HG02759 (cell line): ENCODE results near the gene NME7.
"Not testable (repeated sequence)": the region's sequence is repeated elsewhere in the genome, so short reads cannot be mapped to it uniquely, and the experiment has no call there.

ENCODE experiments used
- ATAC-seq: cut with Tn5 transposase; IDR thresholded peaks from one replicate; pipeline ENCODE4 v1.9.1; 2021; ENCODE audit warnings: mild to moderate bottlenecking, moderate library complexity; ENCODE audit not compliant: unreplicated experiment

The NME7 gene

DNA sequence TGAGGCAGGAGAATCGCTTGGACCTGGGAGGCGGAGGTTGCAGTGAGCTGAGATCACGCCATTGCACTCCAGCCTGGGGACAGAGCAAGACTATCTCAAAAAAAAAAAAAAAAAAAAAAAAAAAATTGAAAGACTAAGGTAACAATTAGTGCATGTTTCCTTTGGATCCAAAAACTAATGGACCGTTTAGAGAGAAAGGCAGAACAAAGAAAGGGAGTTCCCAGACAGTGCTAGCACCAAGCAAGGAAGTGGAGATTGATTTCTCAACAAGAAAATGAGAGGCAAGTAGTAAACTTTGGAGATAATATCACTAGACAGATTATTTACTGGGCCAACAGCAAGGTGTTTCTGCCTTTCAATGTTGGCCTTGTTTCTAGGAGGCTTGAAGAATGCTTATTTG lies 236.9 kb downstream of the NME7 start:
- ATAC-seq, result no peak

GRCh38 chr1:169129109-169129784 lies 238.3 kb downstream of the NME7 start:
- ATAC-seq, result no peak

GRCh38 chr1:169128562-169128961 lies 239.0 kb downstream of the NME7 start:
- no peak for ATAC-seq

DNA sequence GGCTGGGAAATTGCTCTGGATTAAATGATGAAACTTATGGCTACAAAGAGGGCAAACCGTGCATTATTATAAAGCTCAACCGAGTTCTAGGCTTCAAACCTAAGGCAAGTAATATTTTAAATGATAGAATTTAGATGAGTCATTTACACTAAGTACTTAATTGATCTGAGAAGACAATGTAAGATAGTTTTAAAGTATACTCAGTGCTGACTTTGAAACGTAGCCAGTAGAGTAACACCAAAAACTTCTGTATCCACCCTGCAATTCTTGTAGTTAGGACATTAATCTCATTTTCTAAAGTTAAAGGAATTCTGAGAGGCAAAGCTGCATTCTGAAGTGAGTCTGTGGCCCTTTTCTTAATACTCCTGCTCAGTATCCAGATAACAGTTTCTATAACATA lies 240.3 kb downstream of the NME7 start:
- ATAC-seq, result no peak

GRCh38 chr1:169126335-169126734 lies 241.3 kb downstream of the NME7 start:
- no peak for ATAC-seq

- ATAC-seq, result not testable (repeated sequence)
Observed at GRCh38 chr1:169125597-169125996, 242.0 kb downstream of the NME7 start.

- ATAC-seq, result no peak
Observed at GRCh38 chr1:169124459-169124858, 243.1 kb downstream of the NME7 start.

DNA sequence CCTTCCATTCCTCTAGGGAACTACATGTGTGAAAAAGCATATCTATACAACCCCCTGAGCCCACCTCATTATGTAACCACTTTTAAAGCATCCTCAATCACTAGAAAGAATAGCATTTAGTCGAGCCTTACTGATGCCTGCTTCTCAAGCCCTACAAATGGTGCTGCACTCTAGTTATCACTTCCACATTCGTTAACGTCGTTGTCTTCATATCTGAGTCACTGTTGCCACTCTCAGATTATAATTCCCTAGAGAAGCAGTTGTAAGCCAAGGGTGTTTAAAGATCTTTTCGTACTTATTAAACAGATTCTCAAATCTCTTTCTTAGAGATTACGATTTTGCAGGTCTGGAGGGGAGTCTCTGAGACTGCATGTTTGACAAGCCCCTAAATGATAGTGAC lies 244.6 kb downstream of the NME7 start:
- peak; percentile 79 for ATAC-seq

DNA sequence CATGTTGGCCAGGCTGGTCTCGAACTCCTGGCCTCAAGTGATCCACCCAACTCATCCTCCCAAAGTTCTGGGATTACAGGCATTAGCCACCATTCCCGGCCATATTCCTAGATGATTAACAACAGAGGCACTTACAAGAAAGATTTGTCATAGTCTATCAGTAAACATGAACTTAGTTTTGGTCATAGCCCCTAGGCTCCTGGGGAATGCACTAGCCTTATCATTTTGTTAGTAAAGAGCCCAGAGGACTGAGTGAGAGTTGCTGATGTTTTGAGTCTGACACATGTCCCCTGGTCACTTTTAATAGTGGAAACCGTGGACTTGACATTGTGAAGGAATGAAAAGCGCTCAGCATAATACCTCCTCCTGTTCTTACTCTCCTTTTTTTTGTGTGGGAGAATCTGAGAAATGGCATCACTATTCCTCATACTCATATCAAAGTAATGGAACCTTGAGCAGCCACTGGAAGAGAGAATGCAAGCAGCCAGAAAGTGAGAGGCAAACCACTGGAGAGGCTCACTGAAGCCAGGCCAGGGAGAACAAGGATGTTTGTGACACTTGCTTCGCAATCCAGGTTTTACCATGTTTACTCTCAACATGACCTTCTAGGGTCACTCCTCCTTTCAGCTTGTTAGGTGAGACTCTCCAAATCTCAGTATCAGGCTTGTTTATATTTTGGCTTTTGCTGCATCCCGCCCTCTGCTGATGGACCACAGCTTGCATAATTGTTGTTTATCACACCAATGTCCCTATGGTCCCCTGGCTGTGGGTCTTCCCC lies 246.3 kb downstream of the NME7 start:
- ATAC-seq, result no peak

DNA sequence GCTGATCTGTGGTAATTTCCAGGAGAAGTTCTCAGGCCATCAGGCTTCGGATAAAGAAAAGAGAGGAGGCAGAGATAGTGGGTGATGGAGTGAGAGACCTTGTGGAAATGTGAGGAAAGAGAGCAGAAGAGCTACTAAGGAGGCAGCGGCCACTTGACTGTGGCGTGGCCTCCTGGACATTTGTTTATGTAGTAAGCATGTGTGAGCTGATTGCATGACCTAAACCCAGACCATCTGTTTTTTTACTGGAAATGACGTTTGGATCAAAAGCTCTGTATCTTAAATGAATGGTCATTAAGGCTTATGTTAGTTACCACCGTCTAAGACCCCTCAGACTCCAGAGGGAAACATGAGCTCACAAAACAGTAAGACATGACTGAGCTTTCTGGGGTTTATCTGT lies 247.5 kb downstream of the NME7 start:
- ATAC-seq, result no peak

DNA sequence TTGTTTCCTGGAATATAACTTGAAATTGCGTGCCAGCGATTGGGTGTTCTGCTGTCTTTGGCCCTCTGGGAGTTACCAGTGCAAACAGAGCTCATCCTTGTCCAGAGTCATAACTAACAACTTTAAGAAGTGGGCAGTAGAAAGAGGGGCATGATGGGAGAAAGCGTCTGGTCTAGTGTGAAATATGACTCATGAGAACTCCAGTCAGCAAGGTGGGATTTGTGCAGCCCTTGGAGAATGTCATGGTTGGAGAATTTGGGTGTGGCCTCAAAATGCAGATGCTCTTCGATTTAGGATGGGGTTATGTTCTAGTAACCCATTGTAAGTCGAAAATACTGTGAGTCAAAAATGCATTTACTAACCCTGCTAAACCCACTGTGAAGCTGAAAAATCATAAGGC lies 248.2 kb downstream of the NME7 start:
- ATAC-seq, result no peak

GRCh38 chr1:169118227-169118626 lies 249.4 kb downstream of the NME7 start:
- no peak for ATAC-seq

- ATAC-seq, result no peak
Observed at GRCh38 chr1:169117599-169117998, 250.0 kb downstream of the NME7 start.

DNA sequence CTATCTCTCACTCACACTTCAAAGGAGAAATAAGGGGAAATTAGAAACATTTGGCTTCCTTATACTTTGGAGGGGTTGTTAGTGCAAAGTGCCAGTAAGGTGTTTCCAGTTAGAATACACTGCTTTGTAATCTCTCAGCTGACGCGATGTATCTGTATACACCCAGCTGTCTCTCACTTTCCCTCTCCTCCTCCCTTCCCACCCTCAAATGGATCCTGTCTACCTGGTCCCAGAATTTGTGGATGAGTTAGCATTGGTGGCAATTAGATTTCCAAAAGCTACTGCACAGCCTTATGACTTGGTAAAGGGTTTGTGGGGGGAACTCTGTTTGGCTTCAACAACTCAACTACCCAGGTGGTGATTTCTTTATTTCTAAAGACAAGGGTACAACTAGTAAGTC lies 250.6 kb downstream of the NME7 start:
- no peak for ATAC-seq

- peak; percentile 71 for ATAC-seq
Observed at GRCh38 chr1:169115891-169116585, 251.6 kb downstream of the NME7 start.

DNA sequence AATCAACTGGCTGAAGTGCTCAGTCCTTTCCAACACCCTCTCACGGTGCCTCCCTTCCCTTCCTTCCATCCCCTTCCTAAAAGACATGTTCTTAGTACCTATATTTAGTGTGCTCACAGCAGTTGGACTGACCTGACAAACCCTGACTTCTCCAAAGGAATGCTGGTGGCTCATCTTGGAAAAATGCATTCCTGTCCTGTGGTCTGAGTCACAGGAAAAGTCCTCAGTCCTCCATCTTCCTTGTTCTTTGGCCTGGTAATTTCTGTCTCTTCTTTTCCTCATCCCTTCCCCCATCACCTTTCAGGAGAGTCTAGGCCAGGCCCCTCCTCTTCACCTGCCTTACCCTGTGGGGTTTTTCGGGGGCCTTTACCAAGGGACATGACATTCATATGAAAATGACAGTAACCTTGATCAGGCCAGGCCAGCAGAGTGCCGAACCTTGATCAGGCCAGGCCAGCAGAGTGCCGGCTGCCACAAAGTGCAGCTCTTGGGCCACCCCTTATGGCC lies 253.9 kb downstream of the NME7 start:
- ATAC-seq, result no peak

- ATAC-seq, result no peak
Observed at GRCh38 chr1:169112241-169112640, 255.4 kb downstream of the NME7 start.

GRCh38 chr1:169111472-169111871 lies 256.1 kb downstream of the NME7 start:
- no peak for ATAC-seq

- no peak for ATAC-seq
Observed at GRCh38 chr1:169110689-169111447, 256.7 kb downstream of the NME7 start.

- no peak for ATAC-seq
Observed at GRCh38 chr1:169110236-169110635, 257.4 kb downstream of the NME7 start.

- no peak for ATAC-seq
Observed at GRCh38 chr1:169109561-169110134, 257.9 kb downstream of the NME7 start.
